IMR-90 (cell line): ENCODE results near the gene ZNF662. TPM values are rescaled to one million over a fixed set of nuclear protein-coding genes. Genes with fewer than 3 reads are reported as not detected.

Source experiments
- ATAC-seq: fragments of 200-7000 bp; cut with Tn5 transposase; 2 replicates; pipeline ENCODE4 v1.9.1; 2020; ENCODE audit warnings: low read depth, mild to moderate bottlenecking, moderate library complexity
- BruUV-seq: library from RNA; stranded (reverse); fragments of 400-500 nt; replicated peaks from 2 replicates; lab custom pipeline; 2021; lab: Mats Ljungman, UMichigan
- CTCF ChIA-PET: fragments of 300-600 bp; formaldehyde crosslinking; extraction: SDS; loops from one replicate; lab custom pipeline; 2021; ENCODE audit warnings: antibody characterized with exemption; lab: Yijun Ruan, JAX
- POLR2A ChIA-PET: fragments of 300-600 bp; sonication (Branson Sonifier 250); formaldehyde crosslinking; loops from one replicate; lab custom pipeline; 2022; ENCODE audit warnings: antibody characterized with exemption; ENCODE audit not compliant: unreplicated experiment; lab: Charles Lee
- DNase-seq: peaks from one replicate; pipeline ENCODE4 v3.0.0; 2013
- H2AFZ ChIP-seq: replicated peaks from 2 replicates; pipeline ENCODE3; 2013; ENCODE audit warnings: low read length, mild to moderate bottlenecking; ENCODE audit not compliant: poor library complexity
- H2AK5ac ChIP-seq: 2 replicates; pipeline ENCODE4 v1.6.1; 2013; ENCODE audit warnings: low read depth, low read length, inconsistent platforms
- H2AK9ac ChIP-seq: replicated peaks from 2 replicates; pipeline ENCODE3; 2013; ENCODE audit warnings: mild to moderate bottlenecking, low read depth, low read length, moderate library complexity; ENCODE audit not compliant: poor library complexity
- H2BK120ac ChIP-seq: 2 replicates; pipeline ENCODE4 v1.6.1; 2013; ENCODE audit warnings: low read depth, low read length, inconsistent platforms
- H2BK15ac ChIP-seq: 3 replicates; pipeline ENCODE4 v1.6.1; 2013; ENCODE audit warnings: low read depth, low read length, inconsistent platforms
- H2BK20ac ChIP-seq: 2 replicates; pipeline ENCODE4 v1.6.1; 2013; ENCODE audit warnings: low read depth, mild to moderate bottlenecking, inconsistent platforms, low read length, moderate library complexity
- H2BK5ac ChIP-seq: 2 replicates; pipeline ENCODE4 v1.6.1; 2013; ENCODE audit warnings: mild to moderate bottlenecking, low read depth, low read length, inconsistent platforms; ENCODE audit not compliant: poor library complexity, severe bottlenecking
- H3K14ac ChIP-seq: replicated peaks from 2 replicates; pipeline ENCODE4 v1.6.1; 2013; ENCODE audit warnings: low read depth, low read length, inconsistent platforms
- H3K18ac ChIP-seq: 2 replicates; pipeline ENCODE4 v1.6.1; 2013; ENCODE audit warnings: low read depth, low read length, control low read depth
- H3K23ac ChIP-seq: 2 replicates; pipeline ENCODE4 v1.6.1; 2013; ENCODE audit warnings: low read depth, low read length, inconsistent platforms
- H3K27ac ChIP-seq: 2 replicates; pipeline ENCODE4 v1.5.1; 2013; ENCODE audit warnings: mild to moderate bottlenecking, control low read depth, low read length; ENCODE audit not compliant: insufficient read depth
- H3K27me3 ChIP-seq: 2 replicates; pipeline ENCODE4 v1.6.1; 2013; ENCODE audit warnings: low read length; ENCODE audit not compliant: control insufficient read depth, insufficient read depth
- H3K36me3 ChIP-seq: 2 replicates; pipeline ENCODE4 v1.6.1; 2013; ENCODE audit warnings: low read length, mixed read lengths; ENCODE audit not compliant: control insufficient read depth, insufficient read depth
- H3K4ac ChIP-seq: 2 replicates; pipeline ENCODE4 v1.6.1; 2013; ENCODE audit warnings: low read depth, low read length, inconsistent platforms
- H3K4me1 ChIP-seq: 2 replicates; pipeline ENCODE4 v1.6.1; 2013; ENCODE audit warnings: low read length, mixed read lengths; ENCODE audit not compliant: control insufficient read depth, insufficient read depth
- H3K4me2 ChIP-seq: 2 replicates; pipeline ENCODE4 v1.6.1; 2013; ENCODE audit warnings: low read depth, mild to moderate bottlenecking, control low read depth, low read length, moderate library complexity
- H3K4me3 ChIP-seq: 2 replicates; pipeline ENCODE4 v1.5.1; 2013; ENCODE audit warnings: low read depth, mild to moderate bottlenecking, control low read depth, low read length, moderate library complexity; ENCODE audit not compliant: insufficient read depth
- H3K56ac ChIP-seq: 2 replicates; pipeline ENCODE4 v1.6.1; 2013; ENCODE audit warnings: low read length, inconsistent platforms; ENCODE audit not compliant: insufficient read depth; ENCODE audit errors: extremely low read depth
- H3K79me1 ChIP-seq, 2 experiments: 2 replicates each; pipeline ENCODE4 v1.6.1; 2013; ENCODE audit warnings: low read length in 2 of 2, inconsistent platforms in 1 of 2, low read depth in 1 of 2
- H3K9ac ChIP-seq: 2 replicates; pipeline ENCODE4 v1.6.1; 2013; ENCODE audit warnings: low read depth, low read length, control low read depth
- H3K9me1 ChIP-seq: 2 replicates; pipeline ENCODE4 v1.6.1; 2013; ENCODE audit warnings: low read length, inconsistent platforms; ENCODE audit not compliant: insufficient read depth
- H3K9me3 ChIP-seq: 2 replicates; pipeline ENCODE4 v1.6.1; 2013; ENCODE audit warnings: low read length; ENCODE audit not compliant: control insufficient read depth, insufficient read depth
- H4K20me1 ChIP-seq: 2 replicates; pipeline ENCODE4 v1.6.1; 2013; ENCODE audit warnings: low read length, inconsistent platforms; ENCODE audit not compliant: insufficient read depth
- H4K5ac ChIP-seq: 2 replicates; pipeline ENCODE4 v1.6.1; 2013; ENCODE audit warnings: mild to moderate bottlenecking, low read depth, low read length, control low read depth
- H4K8ac ChIP-seq, 2 experiments: 2 replicates each; pipeline ENCODE4 v1.6.1; 2013; ENCODE audit warnings: low read depth in 2 of 2, low read length in 2 of 2, control low read depth in 1 of 2, inconsistent platforms in 1 of 2
- H4K91ac ChIP-seq: 2 replicates; pipeline ENCODE4 v1.6.1; 2013; ENCODE audit warnings: low read depth, low read length, inconsistent platforms; ENCODE audit not compliant: insufficient read depth
- CEBPB ChIP-seq: IDR thresholded peaks from 2 replicates; pipeline ENCODE4 v1.6.1; 2012; ENCODE audit warnings: low read depth, low read length, improper control_type of control experiment
- CHD1 ChIP-seq: IDR thresholded peaks from 2 replicates; pipeline ENCODE4 v1.6.1; 2012; ENCODE audit warnings: low read depth, low read length, improper control_type of control experiment
- ELK1 ChIP-seq: fragments of 150-350 bp; IDR thresholded peaks from 2 replicates; pipeline ENCODE4 v1.6.1; 2016; ENCODE audit warnings: low read depth, mild to moderate bottlenecking, low read length, moderate library complexity, borderline replicate concordance
- MAFK ChIP-seq: IDR thresholded peaks from 2 replicates; pipeline ENCODE4 v1.6.1; 2012; ENCODE audit warnings: low read depth, low read length, improper control_type of control experiment
- MAZ ChIP-seq: IDR thresholded peaks from 2 replicates; pipeline ENCODE4 v1.6.1; 2012; ENCODE audit warnings: low read depth, mild to moderate bottlenecking, low read length, improper control_type of control experiment, moderate library complexity, borderline replicate concordance
- MXI1 ChIP-seq: IDR thresholded peaks from 2 replicates; pipeline ENCODE4 v1.6.1; 2012; ENCODE audit warnings: low read depth, mild to moderate bottlenecking, low read length, moderate library complexity, borderline replicate concordance
- POLR2A ChIP-seq: IDR thresholded peaks from 2 replicates; pipeline ENCODE4 v1.6.1; 2012; ENCODE audit warnings: mild to moderate bottlenecking, low read depth, low read length
- RCOR1 ChIP-seq: IDR thresholded peaks from 2 replicates; pipeline ENCODE4 v1.6.1; 2012; ENCODE audit warnings: mild to moderate bottlenecking, low read length, improper control_type of control experiment; ENCODE audit not compliant: insufficient replicate concordance
- SMC3 ChIP-seq: fragments of 150-350 bp; IDR thresholded peaks from 2 replicates; pipeline ENCODE4 v1.6.1; 2016; ENCODE audit warnings: low read depth, mild to moderate bottlenecking, antibody characterized with exemption, low read length, moderate library complexity
- USF2 ChIP-seq: fragments of 150-350 bp; IDR thresholded peaks from 2 replicates; pipeline ENCODE4 v1.6.1; 2017; ENCODE audit warnings: mild to moderate bottlenecking, antibody characterized with exemption, low read length, low read depth
- dilution Hi-C: fragments of 300-500 bp; cut with HindIII; formaldehyde crosslinking; loops from one replicate; pipeline ENCODE4 v1.14.3; 2018; ENCODE audit warnings: low sequenced_read_pairs; ENCODE audit not compliant: unreplicated experiment
- in situ Hi-C: fragments of 300-500 bp; cut with MboI; formaldehyde crosslinking; loops from 3 replicates; pipeline ENCODE4 v1.14.3; 2019; ENCODE audit warnings: low sequenced_read_pairs, inconsistent platforms, mixed read lengths
- intact Hi-C: fragments of 100-400 bp; cut with micrococcal nuclease; formaldehyde crosslinking; loops from 2 replicates; pipeline ENCODE4 v1.10.0; 2022
- polyA plus RNA-seq, 3 experiments: library from polyadenylated mRNA; depleted of rRNA; stranded (reverse); fragments of >200 nt; gene quantifications; 2 replicates each; pipeline ENCODE4 v1.2.3, GENCODE V29; 2012; ENCODE audit warnings: low replicate concordance in 1 of 3
- total RNA-seq: library from RNA; depleted of rRNA; stranded (reverse); fragments of >200 nt; gene quantifications from 2 replicates; pipeline ENCODE4 v1.2.3, GENCODE V29; 2012

The ZNF662 gene
- total and polyA plus RNA-seq, 2 of the 4 experiments (the other 2 are of a cell fraction): 0.29 to 0.54 TPM

GRCh38 chr3:42898896-42899675, 6.9 kb upstream of the ZNF662 start:
- Histone ChIP-seq H3K23ac (no peak overlapping the region), H3K14ac (no peak overlapping the region), H3K9me3 (no peaks in the 10 kb centered on the region), H2AK9ac (no peak overlapping the region), H2AFZ (no peak overlapping the region), H3K4ac (no peak overlapping the region), H4K8ac (no peak overlapping the region), H3K56ac (no peak overlapping the region), H2BK15ac (no peak overlapping the region), H3K9ac (no peak overlapping the region), H2BK5ac (no peak overlapping the region), H3K9me1 (no peaks in the 10 kb centered on the region), H3K4me2 (no peak overlapping the region), H4K20me1 (no peaks in the 10 kb centered on the region), H2BK20ac (no peak overlapping the region), H3K27ac (no peak overlapping the region), H2AK5ac (no peak overlapping the region), H3K36me3 (no peaks in the 10 kb centered on the region), H3K4me3 (no peak overlapping the region), H4K5ac (no peak overlapping the region), H3K79me1 (no peaks in the 10 kb centered on the region), H3K18ac (no peak overlapping the region), H3K4me1 (no peaks in the 10 kb centered on the region), H4K91ac (no peak overlapping the region), H3K27me3 (peaks cover 1% of the 10 kb centered on the region; the same call in 1 of the 2 replicates), H2BK120ac (no peak overlapping the region)
- TF ChIP-seq MAFK (no peak), POLR2A (no peak), ELK1 (no peak), RCOR1 (no peak), MXI1 (no peak), CEBPB (no peak), CHD1 (no peak), MAZ (no peak), SMC3 (no peak), USF2 (no peak)
- intact Hi-C loops: no loop called here
- CTCF ChIA-PET: interaction anchor here (0.8 kb wide), 1 partner anchor 77 kb away, joined by 3 read pairs; no protein-coding TSS in a partner anchor
- BruUV-seq: no TSS peak
- ATAC-seq (no peak), DNase-seq (no peak)
- in situ Hi-C loops: no loop called here
- POLR2A ChIA-PET: no interaction called here
- dilution Hi-C loops: no loop called here
